H1 (cell line): Measurements from ENCODE around the gene NR1H2. TPM values are rescaled to one million over a fixed set of nuclear protein-coding genes. Genes with fewer than 3 reads are reported as not detected.

ENCODE experiments used
- BCL11A ChIP-seq, 2 experiments: IDR thresholded peaks; one replicate each; pipeline ENCODE4 v1.6.1; 2011; ENCODE audit warnings: low read depth in 2 of 2, low read length in 2 of 2, mild to moderate bottlenecking in 2 of 2
- NANOG ChIP-seq: IDR thresholded peaks from 2 replicates; pipeline ENCODE4 v1.6.1; 2011; ENCODE audit warnings: low read length, low read depth, mild to moderate bottlenecking, inconsistent platforms; ENCODE audit not compliant: insufficient read depth, poor library complexity, severe bottlenecking
- PHF8 ChIP-seq: fragments of 200-600 bp; sonication (generic); conservative IDR thresholded peaks from 2 replicates; pipeline ENCODE4 v1.7.1; 2012; ENCODE audit warnings: low read depth, mild to moderate bottlenecking, inconsistent platforms, low read length, moderate library complexity
- SIX5 ChIP-seq: IDR thresholded peaks from 2 replicates; pipeline ENCODE4 v1.6.1; 2011; ENCODE audit warnings: mild to moderate bottlenecking, low read depth, low read length
- SP2 ChIP-seq: IDR thresholded peaks from 2 replicates; pipeline ENCODE4 v1.6.1; 2012; ENCODE audit warnings: mild to moderate bottlenecking, low read length, inconsistent platforms
- SRF ChIP-seq: IDR thresholded peaks from 2 replicates; pipeline ENCODE4 v1.6.1; 2011; ENCODE audit warnings: mild to moderate bottlenecking, low read depth, low read length, moderate library complexity
- YY1 ChIP-seq: IDR thresholded peaks from 2 replicates; pipeline ENCODE4 v1.6.1; 2011; ENCODE audit warnings: low read depth, mild to moderate bottlenecking, low read length
- polyA plus RNA-seq, 7 experiments: library from polyadenylated mRNA; depleted of rRNA in 3 of 7; stranded (reverse) in 5 of 7; unstranded in 2 of 7; fragments of >200 nt in 5 of 7; fragments of 200-250 nt in 2 of 7; gene quantifications; 1 replicate in 5 of 7; 2 replicates in 1 of 7; 4 replicates in 1 of 7; pipeline versions ENCODE4 v1.2.1 to v1.2.3, GENCODE V29; 2011 to 2013; ENCODE audit warnings: missing spikeins in 2 of 7, mixed read lengths in 2 of 7
- total RNA-seq: library from RNA; stranded (reverse); fragmentation: NEBNext Ultra II Directional; extraction: Animal tissue kit (Norgen Biotek cat#: 25700); gene quantifications from 2 replicates; pipeline ENCODE4 v1.2.1, GENCODE V29; 2021
- TF ChIP-seq, protein P1 (sequence below): fragments of 300-600 bp; sonication (generic); IDR thresholded peaks from 2 replicates; pipeline ENCODE4 v1.7.1; 2012; ENCODE audit warnings: low read length, moderate library complexity, mild to moderate bottlenecking, inconsistent platforms; ENCODE audit not compliant: insufficient replicate concordance

NR1H2 gene
- total and polyA plus RNA-seq, 2 of the 8 experiments (the other 6 are each of a cell fraction or from before 2014, with no cell fraction given), result 40.3 to 47.5 TPM

DNA sequence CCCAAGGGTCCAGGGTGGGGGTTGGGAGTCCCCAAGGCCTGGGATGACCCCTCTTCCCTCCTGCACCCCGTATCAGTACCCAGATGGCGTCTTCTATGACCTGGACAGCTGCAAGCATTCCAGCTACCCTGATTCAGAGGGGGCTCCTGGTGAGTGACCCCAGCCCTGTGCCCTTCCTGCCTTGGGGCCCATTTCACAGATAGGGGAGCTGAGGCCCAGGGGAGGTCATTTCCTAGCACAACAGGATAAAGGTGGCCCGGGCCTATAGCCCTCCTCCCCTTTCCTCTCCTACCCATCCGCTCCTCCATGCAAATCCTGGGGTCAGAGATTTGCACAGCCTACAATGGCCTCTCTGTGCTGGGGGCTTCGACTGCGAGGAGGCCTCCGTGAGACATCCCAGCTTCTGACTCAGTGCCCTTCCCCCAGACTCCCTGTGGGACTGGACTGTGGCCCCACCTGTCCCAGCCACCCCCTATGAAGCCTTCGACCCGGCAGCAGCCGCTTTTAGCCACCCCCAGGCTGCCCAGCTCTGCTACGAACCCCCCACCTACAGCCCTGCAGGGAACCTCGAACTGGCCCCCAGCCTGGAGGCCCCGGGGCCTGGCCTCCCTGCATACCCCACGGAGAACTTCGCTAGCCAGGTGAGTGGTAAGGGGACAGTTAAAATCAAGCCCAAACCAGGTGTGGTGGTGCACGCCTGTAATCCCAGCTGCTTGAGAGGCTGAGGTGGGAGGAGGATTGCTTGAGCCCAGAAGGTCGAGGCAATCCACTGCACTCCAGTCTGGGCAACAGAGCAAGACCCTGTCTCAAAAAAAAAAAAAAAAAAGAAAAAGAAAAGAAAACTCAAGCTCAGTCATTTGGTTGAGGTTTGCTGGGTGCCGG is 46.4 kb downstream of the NR1H2 start (continued):
- TF ChIP-seq, protein P1, sequence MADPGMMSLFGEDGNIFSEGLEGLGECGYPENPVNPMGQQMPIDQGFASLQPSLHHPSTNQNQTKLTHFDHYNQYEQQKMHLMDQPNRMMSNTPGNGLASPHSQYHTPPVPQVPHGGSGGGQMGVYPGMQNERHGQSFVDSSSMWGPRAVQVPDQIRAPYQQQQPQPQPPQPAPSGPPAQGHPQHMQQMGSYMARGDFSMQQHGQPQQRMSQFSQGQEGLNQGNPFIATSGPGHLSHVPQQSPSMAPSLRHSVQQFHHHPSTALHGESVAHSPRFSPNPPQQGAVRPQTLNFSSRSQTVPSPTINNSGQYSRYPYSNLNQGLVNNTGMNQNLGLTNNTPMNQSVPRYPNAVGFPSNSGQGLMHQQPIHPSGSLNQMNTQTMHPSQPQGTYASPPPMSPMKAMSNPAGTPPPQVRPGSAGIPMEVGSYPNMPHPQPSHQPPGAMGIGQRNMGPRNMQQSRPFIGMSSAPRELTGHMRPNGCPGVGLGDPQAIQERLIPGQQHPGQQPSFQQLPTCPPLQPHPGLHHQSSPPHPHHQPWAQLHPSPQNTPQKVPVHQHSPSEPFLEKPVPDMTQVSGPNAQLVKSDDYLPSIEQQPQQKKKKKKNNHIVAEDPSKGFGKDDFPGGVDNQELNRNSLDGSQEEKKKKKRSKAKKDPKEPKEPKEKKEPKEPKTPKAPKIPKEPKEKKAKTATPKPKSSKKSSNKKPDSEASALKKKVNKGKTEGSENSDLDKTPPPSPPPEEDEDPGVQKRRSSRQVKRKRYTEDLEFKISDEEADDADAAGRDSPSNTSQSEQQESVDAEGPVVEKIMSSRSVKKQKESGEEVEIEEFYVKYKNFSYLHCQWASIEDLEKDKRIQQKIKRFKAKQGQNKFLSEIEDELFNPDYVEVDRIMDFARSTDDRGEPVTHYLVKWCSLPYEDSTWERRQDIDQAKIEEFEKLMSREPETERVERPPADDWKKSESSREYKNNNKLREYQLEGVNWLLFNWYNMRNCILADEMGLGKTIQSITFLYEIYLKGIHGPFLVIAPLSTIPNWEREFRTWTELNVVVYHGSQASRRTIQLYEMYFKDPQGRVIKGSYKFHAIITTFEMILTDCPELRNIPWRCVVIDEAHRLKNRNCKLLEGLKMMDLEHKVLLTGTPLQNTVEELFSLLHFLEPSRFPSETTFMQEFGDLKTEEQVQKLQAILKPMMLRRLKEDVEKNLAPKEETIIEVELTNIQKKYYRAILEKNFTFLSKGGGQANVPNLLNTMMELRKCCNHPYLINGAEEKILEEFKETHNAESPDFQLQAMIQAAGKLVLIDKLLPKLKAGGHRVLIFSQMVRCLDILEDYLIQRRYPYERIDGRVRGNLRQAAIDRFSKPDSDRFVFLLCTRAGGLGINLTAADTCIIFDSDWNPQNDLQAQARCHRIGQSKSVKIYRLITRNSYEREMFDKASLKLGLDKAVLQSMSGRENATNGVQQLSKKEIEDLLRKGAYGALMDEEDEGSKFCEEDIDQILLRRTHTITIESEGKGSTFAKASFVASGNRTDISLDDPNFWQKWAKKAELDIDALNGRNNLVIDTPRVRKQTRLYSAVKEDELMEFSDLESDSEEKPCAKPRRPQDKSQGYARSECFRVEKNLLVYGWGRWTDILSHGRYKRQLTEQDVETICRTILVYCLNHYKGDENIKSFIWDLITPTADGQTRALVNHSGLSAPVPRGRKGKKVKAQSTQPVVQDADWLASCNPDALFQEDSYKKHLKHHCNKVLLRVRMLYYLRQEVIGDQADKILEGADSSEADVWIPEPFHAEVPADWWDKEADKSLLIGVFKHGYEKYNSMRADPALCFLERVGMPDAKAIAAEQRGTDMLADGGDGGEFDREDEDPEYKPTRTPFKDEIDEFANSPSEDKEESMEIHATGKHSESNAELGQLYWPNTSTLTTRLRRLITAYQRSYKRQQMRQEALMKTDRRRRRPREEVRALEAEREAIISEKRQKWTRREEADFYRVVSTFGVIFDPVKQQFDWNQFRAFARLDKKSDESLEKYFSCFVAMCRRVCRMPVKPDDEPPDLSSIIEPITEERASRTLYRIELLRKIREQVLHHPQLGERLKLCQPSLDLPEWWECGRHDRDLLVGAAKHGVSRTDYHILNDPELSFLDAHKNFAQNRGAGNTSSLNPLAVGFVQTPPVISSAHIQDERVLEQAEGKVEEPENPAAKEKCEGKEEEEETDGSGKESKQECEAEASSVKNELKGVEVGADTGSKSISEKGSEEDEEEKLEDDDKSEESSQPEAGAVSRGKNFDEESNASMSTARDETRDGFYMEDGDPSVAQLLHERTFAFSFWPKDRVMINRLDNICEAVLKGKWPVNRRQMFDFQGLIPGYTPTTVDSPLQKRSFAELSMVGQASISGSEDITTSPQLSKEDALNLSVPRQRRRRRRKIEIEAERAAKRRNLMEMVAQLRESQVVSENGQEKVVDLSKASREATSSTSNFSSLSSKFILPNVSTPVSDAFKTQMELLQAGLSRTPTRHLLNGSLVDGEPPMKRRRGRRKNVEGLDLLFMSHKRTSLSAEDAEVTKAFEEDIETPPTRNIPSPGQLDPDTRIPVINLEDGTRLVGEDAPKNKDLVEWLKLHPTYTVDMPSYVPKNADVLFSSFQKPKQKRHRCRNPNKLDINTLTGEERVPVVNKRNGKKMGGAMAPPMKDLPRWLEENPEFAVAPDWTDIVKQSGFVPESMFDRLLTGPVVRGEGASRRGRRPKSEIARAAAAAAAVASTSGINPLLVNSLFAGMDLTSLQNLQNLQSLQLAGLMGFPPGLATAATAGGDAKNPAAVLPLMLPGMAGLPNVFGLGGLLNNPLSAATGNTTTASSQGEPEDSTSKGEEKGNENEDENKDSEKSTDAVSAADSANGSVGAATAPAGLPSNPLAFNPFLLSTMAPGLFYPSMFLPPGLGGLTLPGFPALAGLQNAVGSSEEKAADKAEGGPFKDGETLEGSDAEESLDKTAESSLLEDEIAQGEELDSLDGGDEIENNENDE, result no peak
- TF ChIP-seq SP2, result no peak
- no peak for TF ChIP-seq BCL11A (IDR thresholded peaks at IDR 0.05; ENCODE audit: low read depth in 2 of 2, low read length in 2 of 2)
- TF ChIP-seq NANOG, result no peak
- TF ChIP-seq YY1, result no peak
- no peak for TF ChIP-seq SIX5
- no peak for TF ChIP-seq PHF8
- no peak for TF ChIP-seq SRF
